PC-3 (cell line): ENCODE measurements around the gene MACROH2A1. TPM values are rescaled to one million over a fixed set of nuclear protein-coding genes. Genes with fewer than 3 reads are reported as not detected.
A peak's percentile ranks its signal among the peaks of the same experiment; 100 is the strongest.

Experiments
- ATAC-seq: fragments of 200-7000 bp; cut with Tn5 transposase; 2 replicates; pipeline ENCODE4 v1.9.1; 2020; ENCODE audit warnings: mild to moderate bottlenecking, moderate library complexity
- BruUV-seq: library from RNA; stranded (reverse); fragments of 400-500 nt; replicated peaks from 2 replicates; lab custom pipeline; 2021; lab: Mats Ljungman, UMichigan
- CTCF ChIA-PET: fragments of 300-600 bp; sonication (Branson Sonifier 250); formaldehyde crosslinking; loops from one replicate; lab custom pipeline; 2022; ENCODE audit warnings: antibody characterized with exemption; lab: Charles Lee
- POLR2A ChIA-PET: fragments of 300-600 bp; sonication (Branson Sonifier 250); formaldehyde crosslinking; loops from one replicate; lab custom pipeline; 2022; ENCODE audit warnings: antibody characterized with exemption; ENCODE audit not compliant: unreplicated experiment; lab: Charles Lee
- DNase-seq: peaks from one replicate; pipeline ENCODE4 v3.0.0-alpha.2; 2015
- H2AFZ ChIP-seq: fragments of 300-600 bp; sonication (generic); 2 replicates; pipeline ENCODE4 v1.6.0; 2016; ENCODE audit warnings: antibody characterized with exemption, low read length
- H3F3A ChIP-seq: fragments of 300-600 bp; sonication (generic); one replicate; pipeline ENCODE4 v1.6.0; 2017; ENCODE audit warnings: antibody characterized with exemption, low read length, control low read depth, mild to moderate bottlenecking; ENCODE audit not compliant: unreplicated experiment
- H3K27ac ChIP-seq: fragments of 300-600 bp; sonication (generic); 2 replicates; pipeline ENCODE4 v1.5.1; 2016; ENCODE audit warnings: mild to moderate bottlenecking, low read length
- H3K27me3 ChIP-seq: fragments of 300-600 bp; sonication (generic); 2 replicates; pipeline ENCODE4 v1.6.1; 2016; ENCODE audit warnings: low read length, mixed read lengths
- H3K36me3 ChIP-seq: fragments of 300-600 bp; sonication (generic); 2 replicates; pipeline ENCODE4 v1.6.1; 2016; ENCODE audit warnings: low read depth, mixed run types, low read length, mixed read lengths
- H3K4me1 ChIP-seq: fragments of 300-600 bp; sonication (generic); 2 replicates; pipeline ENCODE4 v1.5.1; 2016; ENCODE audit warnings: low read length; ENCODE audit not compliant: insufficient read depth
- H3K4me2 ChIP-seq: fragments of 300-600 bp; sonication (generic); 2 replicates; pipeline ENCODE4 v1.6.0; 2016; ENCODE audit warnings: low read length
- H3K4me3 ChIP-seq: fragments of 300-600 bp; sonication (generic); 2 replicates; pipeline ENCODE4 v1.5.1; 2016; ENCODE audit warnings: mild to moderate bottlenecking, low read length, mixed read lengths
- H3K79me2 ChIP-seq: fragments of 300-600 bp; sonication (generic); 2 replicates; pipeline ENCODE4 v1.6.1; 2017; ENCODE audit warnings: low read length, mixed read lengths
- H3K9ac ChIP-seq: fragments of 300-600 bp; sonication (generic); 2 replicates; pipeline ENCODE4 v1.6.0; 2016; ENCODE audit warnings: mild to moderate bottlenecking, low read length
- H3K9me2 ChIP-seq: fragments of 300-600 bp; sonication (generic); replicated peaks from 2 replicates; pipeline ENCODE4 v1.6.1; 2016; ENCODE audit warnings: mixed run types, low read length, mixed read lengths
- H3K9me3 ChIP-seq: fragments of 300-600 bp; sonication (generic); 2 replicates; pipeline ENCODE4 v1.6.1; 2016; ENCODE audit warnings: low read length, mixed read lengths
- H4K20me1 ChIP-seq: fragments of 300-600 bp; sonication (generic); 2 replicates; pipeline ENCODE4 v1.6.1; 2016; ENCODE audit warnings: low read length, mixed read lengths
- EZH2 ChIP-seq: fragments of 300-600 bp; sonication (generic); IDR thresholded peaks from one replicate; pipeline ENCODE4 v1.6.1; 2017; ENCODE audit warnings: antibody characterized with exemption, mild to moderate bottlenecking, low read length; ENCODE audit not compliant: unreplicated experiment
- EZH2phosphoT487 ChIP-seq: fragments of 300-600 bp; sonication (generic); IDR thresholded peaks from 2 replicates; pipeline ENCODE4 v1.6.1; 2018; ENCODE audit warnings: mild to moderate bottlenecking, antibody characterized with exemption, low read length, borderline replicate concordance
- intact Hi-C: fragments of 100-400 bp; cut with micrococcal nuclease; formaldehyde crosslinking; loops from 2 replicates; pipeline ENCODE4 v1.9.0; 2023
- total RNA-seq: library from RNA; depleted of rRNA; stranded (reverse); fragments of >200 nt; gene quantifications from 2 replicates; pipeline ENCODE4 v1.2.3, GENCODE V29; 2014
- TF ChIP-seq, protein P1 (sequence below): fragments of 300-600 bp; sonication (generic); conservative IDR thresholded peaks from 2 replicates; pipeline ENCODE4 v1.5.1; 2017; ENCODE audit warnings: antibody characterized with exemption, low read depth, mild to moderate bottlenecking, low read length

MACROH2A1 gene
- total RNA-seq, 1 experiment from 2014 or later, result 388 TPM

DNA sequence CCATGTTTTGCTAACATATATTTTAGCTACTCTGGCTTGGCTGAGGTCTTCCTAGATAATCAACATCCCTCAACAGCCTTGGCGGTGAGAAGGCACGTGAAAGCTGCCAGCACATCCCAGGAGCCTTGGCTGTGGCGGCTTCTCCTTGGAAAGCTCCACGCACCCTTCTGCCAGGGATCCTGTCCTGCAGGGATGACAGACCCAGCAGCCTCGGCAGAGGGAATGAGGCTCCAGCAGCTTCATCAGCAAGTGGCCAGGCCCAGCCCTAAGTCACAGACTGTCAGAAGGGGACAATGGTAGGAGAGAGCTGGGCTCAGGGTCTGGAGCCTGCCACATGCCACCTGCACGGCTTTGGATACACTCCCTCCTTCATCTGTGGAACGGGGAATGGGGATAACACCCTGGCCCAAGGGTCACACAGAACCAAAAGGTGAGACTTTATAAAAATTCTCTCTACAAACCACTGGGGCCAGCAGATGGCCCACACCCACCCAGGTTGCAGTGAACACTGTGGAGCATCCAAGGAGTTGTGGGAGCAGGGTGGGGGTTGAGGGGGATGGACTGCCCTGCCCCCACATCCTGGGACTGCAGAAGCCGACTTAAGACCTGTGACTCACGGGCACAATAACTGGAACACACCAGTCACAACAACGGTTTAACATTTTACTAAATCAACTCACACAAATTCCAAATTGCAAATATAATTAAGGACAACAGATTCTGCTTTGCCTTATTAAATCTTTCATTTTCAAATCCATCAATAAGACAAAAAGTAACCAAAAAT lies 65.1 kb downstream of the MACROH2A1 start:
- Histone ChIP-seq H3K4me3 (no peak overlapping the region), H3K4me2 (no peak overlapping the region), H3K36me3 (peaks cover 22% of the 10 kb centered on the region; the same call in 1 of the 2 replicates), H2AFZ (no peak overlapping the region), H3F3A (no peaks in the 10 kb centered on the region), H3K9ac (no peak overlapping the region), H4K20me1 (0 out of 2 replicates have a peak, but pooled peaks cover 3% of the 10 kb centered on the region), H3K9me2 (no peaks in the 10 kb centered on the region), H3K27ac (no peak overlapping the region), H3K9me3 (no peaks in the 10 kb centered on the region), H3K79me2 (no peaks in the 10 kb centered on the region), H3K27me3 (no peaks in the 10 kb centered on the region), H3K4me1 (no peaks in the 10 kb centered on the region)
- intact Hi-C loops, result loop anchor here (5.0 to 10.0 kb wide), 2 partner anchors 302 to 429 kb away; partner anchors contain the start of genes PCBD2 and PITX1
- DNase-seq (no peak), ATAC-seq (no peak)
- BruUV-seq, result no TSS peak
- TF ChIP-seq EZH2, result no peak
- no peak for TF ChIP-seq EZH2phosphoT487
- TF ChIP-seq, protein P1, sequence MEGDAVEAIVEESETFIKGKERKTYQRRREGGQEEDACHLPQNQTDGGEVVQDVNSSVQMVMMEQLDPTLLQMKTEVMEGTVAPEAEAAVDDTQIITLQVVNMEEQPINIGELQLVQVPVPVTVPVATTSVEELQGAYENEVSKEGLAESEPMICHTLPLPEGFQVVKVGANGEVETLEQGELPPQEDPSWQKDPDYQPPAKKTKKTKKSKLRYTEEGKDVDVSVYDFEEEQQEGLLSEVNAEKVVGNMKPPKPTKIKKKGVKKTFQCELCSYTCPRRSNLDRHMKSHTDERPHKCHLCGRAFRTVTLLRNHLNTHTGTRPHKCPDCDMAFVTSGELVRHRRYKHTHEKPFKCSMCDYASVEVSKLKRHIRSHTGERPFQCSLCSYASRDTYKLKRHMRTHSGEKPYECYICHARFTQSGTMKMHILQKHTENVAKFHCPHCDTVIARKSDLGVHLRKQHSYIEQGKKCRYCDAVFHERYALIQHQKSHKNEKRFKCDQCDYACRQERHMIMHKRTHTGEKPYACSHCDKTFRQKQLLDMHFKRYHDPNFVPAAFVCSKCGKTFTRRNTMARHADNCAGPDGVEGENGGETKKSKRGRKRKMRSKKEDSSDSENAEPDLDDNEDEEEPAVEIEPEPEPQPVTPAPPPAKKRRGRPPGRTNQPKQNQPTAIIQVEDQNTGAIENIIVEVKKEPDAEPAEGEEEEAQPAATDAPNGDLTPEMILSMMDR, result no peak
- ChIA-PET POLR2A (no interaction called here), CTCF (interaction anchor here (0.9 to 1.0 kb wide), 2 partner anchors 41 to 125 kb away, joined by 3 read pairs; no protein-coding TSS in a partner anchor)

GRCh38 chr5:135332519-135333150 lies 66.4 kb downstream of the MACROH2A1 start:
- no peak overlapping the region for H3K27ac ChIP-seq

More at GRCh38 chr5:135332519-135333150, 66.4 kb downstream of the MACROH2A1 start:
- H3K4me3 ChIP-seq, result no peak overlapping the region
- peak; percentile 80 for DNase-seq
- no TSS peak for BruUV-seq
- no peak overlapping the region for H3K9ac ChIP-seq
- TF ChIP-seq, protein P1, result peak; percentile 70
- TF ChIP-seq EZH2phosphoT487 (no peak), EZH2 (no peak)
- H3F3A ChIP-seq, result no peaks in the 10 kb centered on the region
- CTCF ChIA-PET, result interaction anchor here (1.0 kb wide), 1 partner anchor 124 kb away, joined by 3 read pairs; no protein-coding TSS in a partner anchor
- intact Hi-C loops, result loop anchor here (1.0 to 10.0 kb wide), 3 partner anchors 141 to 428 kb away; partner anchors contain the start of genes PCBD2 and PITX1
- H2AFZ ChIP-seq, result no peak overlapping the region
- peak; percentile 63 for ATAC-seq
- H3K36me3 ChIP-seq, result peaks cover 16% of the 10 kb centered on the region; the same call in 1 of the 2 replicates
- H3K9me3 ChIP-seq, result no peaks in the 10 kb centered on the region
- 0 out of 2 replicates have a peak, but pooled peaks cover 3% of the 10 kb centered on the region for H4K20me1 ChIP-seq
- H3K79me2 ChIP-seq, result no peaks in the 10 kb centered on the region
- H3K27me3 ChIP-seq, result no peaks in the 10 kb centered on the region
- no peaks in the 10 kb centered on the region for H3K9me2 ChIP-seq
- H3K4me2 ChIP-seq, result no peak overlapping the region
- POLR2A ChIA-PET, result no interaction called here
- H3K4me1 ChIP-seq, result no peaks in the 10 kb centered on the region
